ENCODE measurements around the gene NANOGP8.

DNA sequence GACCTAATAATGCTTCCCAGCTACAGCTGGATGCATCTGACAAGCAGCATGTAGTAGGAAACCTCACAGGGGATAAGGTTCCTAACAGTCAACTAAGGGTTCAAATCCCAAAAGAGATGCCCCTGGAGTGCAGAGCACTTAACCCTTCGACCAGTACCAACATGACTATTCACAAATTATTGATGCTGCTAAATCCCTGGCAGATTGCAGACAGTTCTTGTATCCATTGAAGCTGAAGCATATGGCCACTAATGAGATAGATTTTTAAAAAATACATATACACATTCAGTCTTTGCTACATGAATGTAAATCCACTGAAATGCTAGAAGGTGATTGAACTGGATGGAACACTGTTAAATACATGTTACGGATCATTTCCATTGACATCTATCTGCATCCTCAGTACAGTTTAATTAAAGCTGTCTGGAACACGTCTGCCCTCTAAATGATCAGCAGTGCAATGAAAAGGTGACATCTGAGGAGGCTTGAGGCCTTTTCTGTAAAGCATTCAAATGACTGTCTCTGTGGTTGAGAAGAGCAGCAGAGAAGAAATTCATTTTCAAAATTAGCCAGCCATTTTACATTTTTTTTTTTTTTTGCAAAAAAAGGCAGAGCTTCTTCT is 19.5 kb upstream of the NANOGP8 start:
- no peak for TF ChIP-seq POLR2AphosphoS5 (IDR thresholded peaks at IDR 0.05; ENCODE audit: low read depth, low read length)
- no peak for TF ChIP-seq POLR2A (IDR thresholded peaks at IDR 0.05; ENCODE audit: low read depth, low read length)
- TF ChIP-seq POU2F2 (IDR thresholded peaks at IDR 0.05; ENCODE audit: low read depth, low read length): no peak

Data from GM12891 (cell line).